ENCODE data around the gene TCL1A. TPM values are rescaled to one million over a fixed set of nuclear protein-coding genes. Genes with fewer than 3 reads are reported as not detected.

Gene TCL1A
- total RNA-seq, 1 experiment from 2014 or later, result not detected

DNA sequence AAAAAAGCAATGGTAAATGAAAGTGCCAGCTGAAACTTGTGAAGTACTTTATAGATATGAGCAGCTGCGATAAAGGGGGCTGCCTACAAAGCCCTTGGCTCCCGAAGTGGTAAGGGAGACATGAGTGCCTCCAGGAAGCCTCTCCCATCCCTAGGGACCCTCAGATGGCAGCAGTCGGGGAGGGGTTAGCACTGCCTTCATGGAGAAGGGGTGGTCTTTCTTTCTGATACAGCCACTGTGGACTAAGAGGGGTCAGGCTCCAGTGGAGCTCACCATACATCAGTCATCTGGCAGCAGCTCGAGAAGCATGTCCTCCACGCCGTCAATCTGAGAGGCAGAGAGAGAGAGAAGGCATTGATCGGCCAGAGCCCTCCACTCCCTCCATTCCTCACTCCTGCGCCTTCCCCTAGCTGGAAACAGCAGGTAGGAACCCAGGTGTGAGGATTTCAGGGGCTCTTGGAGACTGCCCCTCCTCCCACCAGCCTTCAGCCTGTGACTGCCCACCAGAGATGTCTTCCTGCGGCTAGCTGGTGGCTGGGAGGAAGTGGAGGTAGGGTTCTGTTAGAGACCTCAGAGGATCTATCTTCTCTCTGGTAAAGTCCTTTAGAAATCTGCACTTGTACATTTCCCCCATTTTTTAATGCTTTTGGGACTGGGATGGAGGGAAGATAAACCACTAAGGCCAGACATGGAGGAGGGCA is 2.3 kb downstream of the TCL1A start:
- ChIA-PET POLR2A (no interaction called here), CTCF (interaction anchor here (0.7 kb wide), 1 partner anchor 1620 kb away, joined by 3 read pairs; no protein-coding TSS in a partner anchor)
- no peak for DNase-seq (ENCODE audit: low read depth, low spot score)
- Histone ChIP-seq H3K4me3 (ENCODE audit: low read depth in 2 of 2, low read length in 2 of 2) (no peak overlapping the region), H3K36me3 (ENCODE audit: control insufficient read depth, insufficient read depth, low read length) (no peaks in the 10 kb centered on the region), H3K4me1 (ENCODE audit: control insufficient read depth, insufficient read depth, low read length) (no peaks in the 10 kb centered on the region), H3K27ac (ENCODE audit: low read length) (no peak overlapping the region), H3K9me3 (ENCODE audit: control insufficient read depth, insufficient read depth, low read depth, low read length) (no peaks in the 10 kb centered on the region), H3K27me3 (ENCODE audit: control insufficient read depth, insufficient read depth, low read length) (no peaks in the 10 kb centered on the region)
- ATAC-seq, result no peak
- in situ Hi-C loops (cut with HindIII; ENCODE audit: low pct_unique_long_range_greater_than_20kb, low sequenced_read_pairs) (no loop called here), intact Hi-C loops (cut with micrococcal nuclease; ENCODE audit: unreplicated experiment) (no loop called here)
- TF ChIP-seq TCF7L2 (IDR thresholded peaks at IDR 0.05; ENCODE audit: low read depth, low read length), result no peak
- TF ChIP-seq, protein P1, sequence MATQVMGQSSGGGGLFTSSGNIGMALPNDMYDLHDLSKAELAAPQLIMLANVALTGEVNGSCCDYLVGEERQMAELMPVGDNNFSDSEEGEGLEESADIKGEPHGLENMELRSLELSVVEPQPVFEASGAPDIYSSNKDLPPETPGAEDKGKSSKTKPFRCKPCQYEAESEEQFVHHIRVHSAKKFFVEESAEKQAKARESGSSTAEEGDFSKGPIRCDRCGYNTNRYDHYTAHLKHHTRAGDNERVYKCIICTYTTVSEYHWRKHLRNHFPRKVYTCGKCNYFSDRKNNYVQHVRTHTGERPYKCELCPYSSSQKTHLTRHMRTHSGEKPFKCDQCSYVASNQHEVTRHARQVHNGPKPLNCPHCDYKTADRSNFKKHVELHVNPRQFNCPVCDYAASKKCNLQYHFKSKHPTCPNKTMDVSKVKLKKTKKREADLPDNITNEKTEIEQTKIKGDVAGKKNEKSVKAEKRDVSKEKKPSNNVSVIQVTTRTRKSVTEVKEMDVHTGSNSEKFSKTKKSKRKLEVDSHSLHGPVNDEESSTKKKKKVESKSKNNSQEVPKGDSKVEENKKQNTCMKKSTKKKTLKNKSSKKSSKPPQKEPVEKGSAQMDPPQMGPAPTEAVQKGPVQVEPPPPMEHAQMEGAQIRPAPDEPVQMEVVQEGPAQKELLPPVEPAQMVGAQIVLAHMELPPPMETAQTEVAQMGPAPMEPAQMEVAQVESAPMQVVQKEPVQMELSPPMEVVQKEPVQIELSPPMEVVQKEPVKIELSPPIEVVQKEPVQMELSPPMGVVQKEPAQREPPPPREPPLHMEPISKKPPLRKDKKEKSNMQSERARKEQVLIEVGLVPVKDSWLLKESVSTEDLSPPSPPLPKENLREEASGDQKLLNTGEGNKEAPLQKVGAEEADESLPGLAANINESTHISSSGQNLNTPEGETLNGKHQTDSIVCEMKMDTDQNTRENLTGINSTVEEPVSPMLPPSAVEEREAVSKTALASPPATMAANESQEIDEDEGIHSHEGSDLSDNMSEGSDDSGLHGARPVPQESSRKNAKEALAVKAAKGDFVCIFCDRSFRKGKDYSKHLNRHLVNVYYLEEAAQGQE (IDR thresholded peaks at IDR 0.05; ENCODE audit: insufficient read depth in 1 of 2, low read depth in 2 of 2, low read length in 1 of 2), result no peak
- TF ChIP-seq SIN3A (IDR thresholded peaks at IDR 0.05; ENCODE audit: borderline replicate concordance, insufficient read depth, low read depth, low read length), result no peak
- TF ChIP-seq, protein P2, sequence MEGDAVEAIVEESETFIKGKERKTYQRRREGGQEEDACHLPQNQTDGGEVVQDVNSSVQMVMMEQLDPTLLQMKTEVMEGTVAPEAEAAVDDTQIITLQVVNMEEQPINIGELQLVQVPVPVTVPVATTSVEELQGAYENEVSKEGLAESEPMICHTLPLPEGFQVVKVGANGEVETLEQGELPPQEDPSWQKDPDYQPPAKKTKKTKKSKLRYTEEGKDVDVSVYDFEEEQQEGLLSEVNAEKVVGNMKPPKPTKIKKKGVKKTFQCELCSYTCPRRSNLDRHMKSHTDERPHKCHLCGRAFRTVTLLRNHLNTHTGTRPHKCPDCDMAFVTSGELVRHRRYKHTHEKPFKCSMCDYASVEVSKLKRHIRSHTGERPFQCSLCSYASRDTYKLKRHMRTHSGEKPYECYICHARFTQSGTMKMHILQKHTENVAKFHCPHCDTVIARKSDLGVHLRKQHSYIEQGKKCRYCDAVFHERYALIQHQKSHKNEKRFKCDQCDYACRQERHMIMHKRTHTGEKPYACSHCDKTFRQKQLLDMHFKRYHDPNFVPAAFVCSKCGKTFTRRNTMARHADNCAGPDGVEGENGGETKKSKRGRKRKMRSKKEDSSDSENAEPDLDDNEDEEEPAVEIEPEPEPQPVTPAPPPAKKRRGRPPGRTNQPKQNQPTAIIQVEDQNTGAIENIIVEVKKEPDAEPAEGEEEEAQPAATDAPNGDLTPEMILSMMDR (IDR thresholded peaks at IDR 0.05), result no peak
- no peak for TF ChIP-seq POLR2AphosphoS5 (IDR thresholded peaks at IDR 0.05; ENCODE audit: low read depth, low read length)
- BruUV-seq (replicated peaks), result no TSS peak

DNA sequence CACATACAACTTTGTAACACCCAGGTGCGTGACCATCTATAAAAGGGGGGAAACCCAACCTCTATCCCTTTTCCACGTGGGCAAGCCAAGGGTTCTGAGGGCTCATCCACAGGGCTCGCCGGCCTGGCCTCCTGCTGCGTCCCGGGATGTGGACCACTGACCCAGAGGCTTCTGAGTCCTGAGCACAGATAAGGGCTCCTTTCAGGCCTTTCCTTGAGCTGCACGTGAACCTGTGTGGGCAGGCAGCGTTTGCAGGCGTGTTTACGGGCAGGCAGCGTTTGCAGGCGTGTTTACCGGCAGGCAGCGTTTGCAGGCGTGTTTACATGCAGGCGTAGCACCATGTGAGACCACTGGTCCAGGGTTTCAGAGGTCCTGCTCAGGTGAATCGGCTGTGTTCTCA is 3.8 kb downstream of the TCL1A start:
- no peak overlapping the region for H3K27ac ChIP-seq (ENCODE audit: low read length)
- TF ChIP-seq POLR2AphosphoS5 (IDR thresholded peaks at IDR 0.05; ENCODE audit: low read depth, low read length) (no peak), SIN3A (IDR thresholded peaks at IDR 0.05; ENCODE audit: borderline replicate concordance, insufficient read depth, low read depth, low read length) (no peak), TCF7L2 (IDR thresholded peaks at IDR 0.05; ENCODE audit: low read depth, low read length) (no peak)
- TF ChIP-seq, protein P2 (IDR thresholded peaks at IDR 0.05), result no peak
- TF ChIP-seq, protein P1 (IDR thresholded peaks at IDR 0.05; ENCODE audit: insufficient read depth in 1 of 2, low read depth in 2 of 2, low read length in 1 of 2), result no peak
- no peak overlapping the region for H3K4me3 ChIP-seq (ENCODE audit: low read depth in 2 of 2, low read length in 2 of 2)
- in situ Hi-C loops (cut with HindIII; ENCODE audit: low pct_unique_long_range_greater_than_20kb, low sequenced_read_pairs), result no loop called here
- no peaks in the 10 kb centered on the region for H3K36me3 ChIP-seq (ENCODE audit: control insufficient read depth, insufficient read depth, low read length)
- H3K9me3 ChIP-seq (ENCODE audit: control insufficient read depth, insufficient read depth, low read depth, low read length), result no peaks in the 10 kb centered on the region
- ATAC-seq (no peak), DNase-seq (ENCODE audit: low read depth, low spot score) (no peak)
- no peaks in the 10 kb centered on the region for H3K4me1 ChIP-seq (ENCODE audit: control insufficient read depth, insufficient read depth, low read length)
- BruUV-seq (replicated peaks), result no TSS peak
- ChIA-PET CTCF (no interaction called here), POLR2A (no interaction called here)
- no peaks in the 10 kb centered on the region for H3K27me3 ChIP-seq (ENCODE audit: control insufficient read depth, insufficient read depth, low read length)
- intact Hi-C loops (cut with micrococcal nuclease; ENCODE audit: unreplicated experiment), result no loop called here

Data from Panc1 (cell line).